ENCODE measurements around the gene PPP1R11. TPM values are rescaled to one million over a fixed set of nuclear protein-coding genes. Genes with fewer than 3 reads are reported as not detected.

Gene PPP1R11
- total and polyA plus RNA-seq, 9 of the 15 experiments (the other 6 are each of a cell fraction or from before 2014, with no cell fraction given): 17.8 to 94.8 (median 44.6) TPM

DNA sequence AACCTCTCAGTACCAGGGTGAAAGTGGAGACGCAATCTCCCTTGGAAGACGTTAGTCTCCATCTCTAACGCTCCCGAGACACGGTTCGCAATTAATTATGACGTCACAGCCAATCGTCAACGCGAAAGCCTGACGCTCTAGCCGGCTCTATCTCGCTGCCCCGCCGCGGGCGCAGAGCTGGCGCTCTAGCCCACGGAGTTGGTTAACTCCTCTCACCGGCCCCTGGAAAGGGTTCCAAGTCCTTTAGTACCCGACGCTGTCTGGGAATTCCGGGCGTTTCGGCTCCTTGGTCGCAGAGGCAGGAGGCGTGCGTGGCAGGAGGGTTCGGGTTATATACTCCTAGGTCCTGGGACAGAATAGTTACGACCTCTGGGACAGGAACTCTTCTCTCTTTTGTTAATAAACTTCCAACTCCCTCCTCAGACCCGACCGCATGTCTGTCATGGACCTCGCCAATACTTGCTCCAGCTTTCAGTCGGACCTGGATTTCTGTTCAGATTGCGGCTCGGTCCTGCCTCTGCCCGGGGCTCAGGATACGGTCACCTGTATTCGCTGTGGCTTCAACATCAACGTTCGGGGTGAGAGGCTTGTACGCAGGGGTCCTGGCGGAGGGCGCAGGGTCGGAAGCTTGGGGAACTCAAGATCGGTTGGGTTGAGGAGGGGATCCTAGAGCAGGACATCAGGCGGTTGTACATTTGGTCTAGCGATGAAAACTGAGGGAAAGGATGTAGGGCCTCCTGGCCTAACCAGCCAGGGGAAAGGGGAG is 5.7 kb upstream of the PPP1R11 start, which contains the start of gene POLR1H (continued):
- TF ChIP-seq, protein P1, sequence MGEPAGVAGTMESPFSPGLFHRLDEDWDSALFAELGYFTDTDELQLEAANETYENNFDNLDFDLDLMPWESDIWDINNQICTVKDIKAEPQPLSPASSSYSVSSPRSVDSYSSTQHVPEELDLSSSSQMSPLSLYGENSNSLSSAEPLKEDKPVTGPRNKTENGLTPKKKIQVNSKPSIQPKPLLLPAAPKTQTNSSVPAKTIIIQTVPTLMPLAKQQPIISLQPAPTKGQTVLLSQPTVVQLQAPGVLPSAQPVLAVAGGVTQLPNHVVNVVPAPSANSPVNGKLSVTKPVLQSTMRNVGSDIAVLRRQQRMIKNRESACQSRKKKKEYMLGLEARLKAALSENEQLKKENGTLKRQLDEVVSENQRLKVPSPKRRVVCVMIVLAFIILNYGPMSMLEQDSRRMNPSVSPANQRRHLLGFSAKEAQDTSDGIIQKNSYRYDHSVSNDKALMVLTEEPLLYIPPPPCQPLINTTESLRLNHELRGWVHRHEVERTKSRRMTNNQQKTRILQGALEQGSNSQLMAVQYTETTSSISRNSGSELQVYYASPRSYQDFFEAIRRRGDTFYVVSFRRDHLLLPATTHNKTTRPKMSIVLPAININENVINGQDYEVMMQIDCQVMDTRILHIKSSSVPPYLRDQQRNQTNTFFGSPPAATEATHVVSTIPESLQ (CRISPR knock-in tag; IDR thresholded peaks at IDR 0.05): 0 out of 2 replicates have a peak, but pooled peaks have one; percentile 1
- TF ChIP-seq, protein P2, sequence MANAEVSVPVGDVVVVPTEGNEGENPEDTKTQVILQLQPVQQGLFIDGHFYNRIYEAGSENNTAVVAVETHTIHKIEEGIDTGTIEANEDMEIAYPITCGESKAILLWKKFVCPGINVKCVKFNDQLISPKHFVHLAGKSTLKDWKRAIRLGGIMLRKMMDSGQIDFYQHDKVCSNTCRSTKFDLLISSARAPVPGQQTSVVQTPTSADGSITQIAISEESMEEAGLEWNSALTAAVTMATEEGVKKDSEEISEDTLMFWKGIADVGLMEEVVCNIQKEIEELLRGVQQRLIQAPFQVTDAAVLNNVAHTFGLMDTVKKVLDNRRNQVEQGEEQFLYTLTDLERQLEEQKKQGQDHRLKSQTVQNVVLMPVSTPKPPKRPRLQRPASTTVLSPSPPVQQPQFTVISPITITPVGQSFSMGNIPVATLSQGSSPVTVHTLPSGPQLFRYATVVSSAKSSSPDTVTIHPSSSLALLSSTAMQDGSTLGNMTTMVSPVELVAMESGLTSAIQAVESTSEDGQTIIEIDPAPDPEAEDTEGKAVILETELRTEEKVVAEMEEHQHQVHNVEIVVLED (CRISPR knock-in tag; IDR thresholded peaks at IDR 0.05): peak; percentile 76
- TF ChIP-seq PHF21A (IDR thresholded peaks at IDR 0.05; ENCODE audit: borderline replicate concordance, low read depth) (no peak), HNRNPK (IDR thresholded peaks at IDR 0.05; ENCODE audit: low read depth, low read length, poor library complexity, severe bottlenecking) (no peak), GTF2F1 (IDR thresholded peaks at IDR 0.05; ENCODE audit: low read depth, low read length) (peak; percentile 89), PHB (CRISPR knock-in tag; IDR thresholded peaks at IDR 0.05) (no peak), NCOR1 (IDR thresholded peaks at IDR 0.05) (peak; percentile 36), POLR2H (tag; IDR thresholded peaks at IDR 0.05; ENCODE audit: low read depth) (peak; percentile 95), NFATC3 (IDR thresholded peaks at IDR 0.05) (no peak), LEF1 (IDR thresholded peaks at IDR 0.05) (no peak), ZNF24 (IDR thresholded peaks at IDR 0.05) (0 out of 2 replicates have a peak, but pooled peaks have one; percentile 40), DPF2 (IDR thresholded peaks at IDR 0.05) (0 out of 2 replicates have a peak, but pooled peaks have one; percentile 9), TBP (optimal IDR thresholded peaks at IDR 0.05; ENCODE audit: low read depth, low read length) (peak; percentile 95), JUND (IDR thresholded peaks at IDR 0.05; ENCODE audit: borderline replicate concordance, low read depth, low read length) (peak; percentile 96), JUND (tag; IDR thresholded peaks at IDR 0.05; ENCODE audit: borderline replicate concordance, low read depth, low read length) (peak; percentile 92; the same call in 2 of the 3 replicates)
- TF ChIP-seq, protein P3, sequence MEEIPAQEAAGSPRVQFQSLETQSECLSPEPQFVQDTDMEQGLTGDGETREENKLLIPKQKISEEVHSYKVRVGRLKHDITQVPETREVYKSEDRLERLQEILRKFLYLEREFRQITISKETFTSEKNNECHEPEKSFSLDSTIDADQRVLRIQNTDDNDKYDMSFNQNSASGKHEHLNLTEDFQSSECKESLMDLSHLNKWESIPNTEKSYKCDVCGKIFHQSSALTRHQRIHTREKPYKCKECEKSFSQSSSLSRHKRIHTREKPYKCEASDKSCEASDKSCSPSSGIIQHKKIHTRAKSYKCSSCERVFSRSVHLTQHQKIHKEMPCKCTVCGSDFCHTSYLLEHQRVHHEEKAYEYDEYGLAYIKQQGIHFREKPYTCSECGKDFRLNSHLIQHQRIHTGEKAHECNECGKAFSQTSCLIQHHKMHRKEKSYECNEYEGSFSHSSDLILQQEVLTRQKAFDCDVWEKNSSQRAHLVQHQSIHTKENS (CRISPR knock-in tag; IDR thresholded peaks at IDR 0.05): no peak
- TF ChIP-seq, protein P4, sequence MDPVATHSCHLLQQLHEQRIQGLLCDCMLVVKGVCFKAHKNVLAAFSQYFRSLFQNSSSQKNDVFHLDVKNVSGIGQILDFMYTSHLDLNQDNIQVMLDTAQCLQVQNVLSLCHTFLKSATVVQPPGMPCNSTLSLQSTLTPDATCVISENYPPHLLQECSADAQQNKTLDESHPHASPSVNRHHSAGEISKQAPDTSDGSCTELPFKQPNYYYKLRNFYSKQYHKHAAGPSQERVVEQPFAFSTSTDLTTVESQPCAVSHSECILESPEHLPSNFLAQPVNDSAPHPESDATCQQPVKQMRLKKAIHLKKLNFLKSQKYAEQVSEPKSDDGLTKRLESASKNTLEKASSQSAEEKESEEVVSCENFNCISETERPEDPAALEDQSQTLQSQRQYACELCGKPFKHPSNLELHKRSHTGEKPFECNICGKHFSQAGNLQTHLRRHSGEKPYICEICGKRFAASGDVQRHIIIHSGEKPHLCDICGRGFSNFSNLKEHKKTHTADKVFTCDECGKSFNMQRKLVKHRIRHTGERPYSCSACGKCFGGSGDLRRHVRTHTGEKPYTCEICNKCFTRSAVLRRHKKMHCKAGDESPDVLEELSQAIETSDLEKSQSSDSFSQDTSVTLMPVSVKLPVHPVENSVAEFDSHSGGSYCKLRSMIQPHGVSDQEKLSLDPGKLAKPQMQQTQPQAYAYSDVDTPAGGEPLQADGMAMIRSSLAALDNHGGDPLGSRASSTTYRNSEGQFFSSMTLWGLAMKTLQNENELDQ (CRISPR knock-in tag; IDR thresholded peaks at IDR 0.05; ENCODE audit: borderline replicate concordance): no peak
- TF ChIP-seq, protein P5, sequence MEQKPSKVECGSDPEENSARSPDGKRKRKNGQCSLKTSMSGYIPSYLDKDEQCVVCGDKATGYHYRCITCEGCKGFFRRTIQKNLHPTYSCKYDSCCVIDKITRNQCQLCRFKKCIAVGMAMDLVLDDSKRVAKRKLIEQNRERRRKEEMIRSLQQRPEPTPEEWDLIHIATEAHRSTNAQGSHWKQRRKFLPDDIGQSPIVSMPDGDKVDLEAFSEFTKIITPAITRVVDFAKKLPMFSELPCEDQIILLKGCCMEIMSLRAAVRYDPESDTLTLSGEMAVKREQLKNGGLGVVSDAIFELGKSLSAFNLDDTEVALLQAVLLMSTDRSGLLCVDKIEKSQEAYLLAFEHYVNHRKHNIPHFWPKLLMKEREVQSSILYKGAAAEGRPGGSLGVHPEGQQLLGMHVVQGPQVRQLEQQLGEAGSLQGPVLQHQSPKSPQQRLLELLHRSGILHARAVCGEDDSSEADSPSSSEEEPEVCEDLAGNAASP (IDR thresholded peaks at IDR 0.05): no peak
